NCI-H1048 (cell line): ENCODE measurements around the gene PRRT3.
"Not testable (repeated sequence)": the region's sequence is repeated elsewhere in the genome, so short reads cannot be mapped to it uniquely, and the experiment has no call there.

ENCODE experiments used
- DNase-seq: peaks from one replicate; lab custom pipeline; 2025; lab: John Stamatoyannopoulos, UW

Gene PRRT3

DNA sequence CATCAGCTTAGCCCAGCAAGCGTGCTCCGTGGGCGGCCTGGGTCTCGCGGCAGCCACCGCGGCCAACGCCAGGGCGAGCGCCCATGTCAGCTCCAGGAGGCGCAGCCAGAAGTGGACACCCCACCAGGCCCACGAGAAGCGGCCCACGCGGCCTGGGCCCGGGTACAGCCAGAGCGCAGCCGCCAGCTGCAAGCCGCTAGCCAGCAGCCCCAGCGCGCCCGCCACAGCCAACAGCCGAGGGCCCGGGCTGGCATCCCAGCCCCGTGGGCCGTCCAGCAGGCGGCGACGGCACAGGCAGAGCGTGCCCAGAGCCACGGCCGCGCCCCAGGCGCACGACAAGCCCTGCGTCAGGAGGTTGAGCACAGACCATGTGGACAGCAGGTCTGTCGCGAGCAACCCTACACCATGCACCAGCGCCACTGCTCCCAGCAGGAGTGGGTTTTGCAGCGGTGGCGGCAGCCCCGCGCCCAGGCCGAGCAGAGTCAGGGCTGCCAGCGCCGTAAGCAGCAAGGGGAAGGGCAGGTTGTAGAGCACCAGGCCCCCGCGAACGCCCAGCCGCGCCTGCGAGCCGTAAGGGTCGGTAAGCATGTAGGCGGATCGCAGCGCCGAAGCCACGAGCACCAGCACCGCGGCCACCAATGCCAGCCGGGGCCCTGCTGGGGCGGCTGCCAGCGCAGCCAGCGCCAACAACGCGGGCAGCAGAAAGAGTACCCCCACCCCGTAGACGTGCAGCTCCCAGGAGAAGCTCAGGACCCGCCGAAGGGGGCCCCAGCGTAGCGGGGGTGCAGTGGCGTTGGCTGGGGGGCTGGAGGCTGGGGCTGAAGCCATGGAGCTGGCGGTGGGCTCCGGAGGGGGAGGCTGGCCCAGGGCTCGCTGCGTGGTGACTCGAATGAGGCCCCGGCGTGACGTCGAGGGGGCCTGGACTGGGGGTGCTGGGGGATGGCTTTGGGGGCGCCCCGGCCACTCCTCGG lies 4.9 kb downstream of the PRRT3 start:
- no peak for DNase-seq

DNA sequence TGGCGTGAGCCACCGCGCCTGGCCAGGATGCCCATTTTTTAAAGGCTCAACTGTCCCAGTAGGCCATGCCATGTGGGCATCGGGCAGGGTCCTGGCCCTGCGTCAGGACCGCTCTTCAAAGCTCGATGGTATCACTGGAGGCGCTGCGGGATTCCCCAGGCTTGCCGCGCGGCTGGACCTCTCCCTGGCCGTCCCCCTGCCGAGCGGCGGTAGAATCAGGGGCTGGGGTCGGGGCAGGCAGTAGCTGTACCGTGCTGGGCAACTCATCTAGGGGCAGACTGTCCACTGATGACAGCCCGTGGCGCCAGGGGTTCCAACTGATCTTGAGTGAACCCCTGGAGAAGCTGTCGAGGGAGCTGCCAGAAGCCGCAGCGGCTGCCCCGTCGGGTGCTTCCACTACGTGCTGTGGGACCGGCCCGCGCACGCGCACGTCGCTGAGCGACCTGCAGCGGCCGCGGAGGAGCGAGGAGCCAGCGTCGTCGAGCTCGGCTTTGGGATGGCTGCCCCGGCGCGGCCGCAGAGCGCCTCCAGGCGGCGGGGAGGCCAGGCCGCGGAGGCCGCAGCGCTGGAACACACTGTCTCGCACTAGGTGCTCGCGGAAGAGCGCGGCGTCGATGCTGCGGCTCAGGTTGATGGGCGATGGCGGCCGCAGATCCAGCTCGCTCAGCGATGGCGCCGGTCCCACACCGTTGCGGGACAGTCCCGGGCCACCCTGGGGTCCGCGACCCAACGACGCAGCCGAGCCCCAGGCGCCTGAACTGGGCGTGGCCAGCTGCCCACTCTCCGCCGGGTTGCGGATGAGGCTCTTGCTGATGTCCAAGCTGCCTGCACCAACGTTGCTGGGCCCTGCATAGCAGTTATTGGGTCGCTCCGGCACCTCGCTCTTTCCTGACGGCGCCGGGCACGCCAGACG lies 5.8 kb downstream of the PRRT3 start:
- DNase-seq: peak; percentile 77

DNA sequence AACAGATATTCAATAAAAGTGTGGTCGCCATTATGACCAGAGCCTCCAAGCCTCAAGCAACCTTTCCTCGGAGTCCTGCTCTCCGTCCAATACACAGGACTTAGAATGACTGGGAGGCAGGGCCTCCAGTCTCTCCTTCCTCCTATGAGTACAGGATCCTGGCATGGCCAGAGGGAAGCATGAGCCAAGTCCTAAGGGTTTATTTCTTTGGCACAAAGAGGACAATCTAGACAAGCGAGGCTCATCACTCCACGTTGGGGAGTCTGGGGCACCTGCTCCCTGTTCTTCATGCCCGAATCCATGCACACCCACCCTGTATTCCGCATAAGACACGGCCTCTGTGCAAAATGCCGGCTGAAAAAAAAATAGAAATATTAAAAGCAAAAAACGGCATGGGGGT lies 6.8 kb downstream of the PRRT3 start:
- DNase-seq: no peak

DNA sequence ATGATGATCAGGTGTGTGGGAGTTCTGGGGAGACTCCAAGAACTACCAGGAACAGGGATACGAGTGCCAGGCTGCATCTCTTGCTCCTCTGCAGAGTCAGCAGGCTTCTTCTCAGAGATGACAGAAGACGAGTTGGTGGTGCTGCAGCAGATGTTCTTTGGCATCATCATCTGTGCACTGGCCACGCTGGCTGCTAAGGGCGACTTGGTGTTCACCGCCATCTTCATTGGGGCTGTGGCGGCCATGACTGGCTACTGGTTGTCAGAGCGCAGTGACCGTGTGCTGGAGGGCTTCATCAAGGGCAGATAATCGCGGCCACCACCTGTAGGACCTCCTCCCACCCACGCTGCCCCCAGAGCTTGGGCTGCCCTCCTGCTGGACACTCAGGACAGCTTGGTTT lies 7.9 kb downstream of the PRRT3 start:
- DNase-seq: no peak

DNA sequence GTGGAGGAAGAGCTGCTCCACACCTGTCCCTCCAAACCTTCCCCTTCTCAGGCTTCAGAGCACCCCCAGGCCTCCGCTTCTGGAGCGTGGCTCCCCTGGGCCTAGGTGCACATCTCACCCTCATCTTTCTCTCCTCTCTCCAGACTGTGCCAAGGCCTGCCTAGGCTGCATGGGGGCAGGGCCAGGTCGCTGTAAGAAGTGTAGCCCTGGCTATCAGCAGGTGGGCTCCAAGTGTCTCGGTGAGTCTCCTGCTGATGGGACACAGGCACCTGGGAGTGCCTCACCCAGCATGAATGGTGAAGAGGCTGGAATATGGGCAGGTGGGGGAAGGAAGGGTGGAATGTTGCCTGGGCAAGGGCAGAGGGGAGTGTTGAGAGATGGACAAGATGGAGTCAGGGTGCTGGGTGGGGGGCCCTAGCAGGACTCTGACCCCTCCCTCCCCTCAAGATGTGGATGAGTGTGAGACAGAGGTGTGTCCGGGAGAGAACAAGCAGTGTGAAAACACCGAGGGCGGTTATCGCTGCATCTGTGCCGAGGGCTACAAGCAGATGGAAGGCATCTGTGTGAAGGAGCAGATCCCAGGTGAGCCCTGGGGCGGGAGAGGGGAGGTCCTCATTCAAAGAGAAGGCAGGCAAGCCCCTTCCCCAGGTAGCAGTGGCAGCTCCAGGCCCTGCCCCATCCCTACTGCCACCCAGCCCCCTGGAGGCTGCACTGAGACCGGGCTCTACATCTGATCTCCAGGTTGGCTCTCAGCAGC lies 9.1 kb downstream of the PRRT3 start:
- no peak for DNase-seq

DNA sequence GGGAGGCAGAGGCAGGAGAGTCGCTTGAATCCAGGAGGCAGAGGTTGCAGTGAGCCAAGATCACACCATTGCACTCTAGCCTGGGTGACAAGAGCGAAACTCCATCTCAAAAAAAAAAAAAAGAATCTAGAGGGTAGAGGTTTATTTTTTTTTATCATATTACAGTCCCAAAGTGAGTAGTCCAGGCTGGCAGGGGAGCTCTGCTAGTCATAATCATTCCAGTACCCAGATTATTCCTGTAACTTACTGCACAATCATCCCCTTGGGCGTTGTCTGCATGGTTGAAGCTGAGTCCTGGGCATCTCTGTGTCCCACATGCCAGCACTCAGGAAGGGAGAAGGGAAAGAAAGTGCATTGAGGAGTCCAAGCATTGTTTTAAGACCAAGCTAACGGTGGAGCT lies 10.0 kb downstream of the PRRT3 start:
- no peak for DNase-seq

DNA sequence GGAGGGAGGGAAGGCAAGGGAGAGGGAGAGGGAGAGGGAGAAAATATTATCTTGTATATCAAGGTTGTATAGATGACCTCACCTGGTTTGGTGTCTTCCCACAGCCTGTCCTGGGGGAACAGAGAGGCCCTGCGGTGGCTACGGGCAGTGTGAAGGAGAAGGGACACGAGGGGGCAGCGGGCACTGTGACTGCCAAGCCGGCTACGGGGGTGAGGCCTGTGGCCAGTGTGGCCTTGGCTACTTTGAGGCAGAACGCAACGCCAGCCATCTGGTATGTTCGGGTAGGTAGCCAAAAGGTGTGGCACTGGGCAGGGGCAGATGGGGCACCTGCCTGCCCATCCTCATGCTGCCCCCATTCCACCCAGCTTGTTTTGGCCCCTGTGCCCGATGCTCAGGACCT lies 11.5 kb downstream of the PRRT3 start:
- no peak for DNase-seq

DNA sequence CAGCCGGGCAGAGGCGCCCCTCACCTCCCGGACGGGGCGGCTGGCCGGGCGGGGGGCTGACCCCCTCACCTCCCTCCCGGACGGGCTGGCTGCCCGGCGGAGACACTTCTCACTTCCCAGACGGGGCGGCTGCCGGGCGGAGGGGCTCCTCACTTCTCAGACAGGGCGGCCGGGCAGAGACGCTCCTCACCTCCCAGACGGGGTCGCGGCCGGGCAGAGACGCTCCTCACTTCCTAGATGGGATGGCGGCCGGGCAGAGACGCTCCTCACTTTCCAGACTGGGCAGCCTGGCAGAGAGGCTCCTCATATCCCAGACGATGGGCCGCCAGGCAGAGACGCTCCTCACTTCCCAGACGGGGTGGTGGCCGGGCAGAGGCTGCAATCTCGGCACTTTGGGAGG lies 12.3 kb downstream of the PRRT3 start:
- DNase-seq: not testable (repeated sequence)

DNA sequence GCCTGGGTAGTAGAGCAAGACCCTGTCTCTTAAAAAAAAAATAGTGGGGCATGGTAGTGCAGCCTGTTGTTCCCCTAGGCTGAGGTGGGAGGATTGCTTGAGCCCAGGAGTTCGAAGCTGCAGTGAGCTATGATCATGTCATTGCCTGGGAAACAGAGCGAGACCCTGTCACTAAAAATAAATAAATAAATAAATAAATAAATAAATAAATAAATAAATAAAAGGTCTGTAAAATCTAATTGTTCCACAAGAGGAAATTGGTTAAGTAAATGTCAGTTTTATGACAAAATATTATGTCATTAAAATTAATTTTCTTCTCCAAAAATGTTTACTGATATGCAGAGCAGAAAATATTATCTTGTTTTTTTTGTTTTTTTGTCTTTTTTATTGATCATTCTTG lies 13.2 kb downstream of the PRRT3 start:
- no peak for DNase-seq

DNA sequence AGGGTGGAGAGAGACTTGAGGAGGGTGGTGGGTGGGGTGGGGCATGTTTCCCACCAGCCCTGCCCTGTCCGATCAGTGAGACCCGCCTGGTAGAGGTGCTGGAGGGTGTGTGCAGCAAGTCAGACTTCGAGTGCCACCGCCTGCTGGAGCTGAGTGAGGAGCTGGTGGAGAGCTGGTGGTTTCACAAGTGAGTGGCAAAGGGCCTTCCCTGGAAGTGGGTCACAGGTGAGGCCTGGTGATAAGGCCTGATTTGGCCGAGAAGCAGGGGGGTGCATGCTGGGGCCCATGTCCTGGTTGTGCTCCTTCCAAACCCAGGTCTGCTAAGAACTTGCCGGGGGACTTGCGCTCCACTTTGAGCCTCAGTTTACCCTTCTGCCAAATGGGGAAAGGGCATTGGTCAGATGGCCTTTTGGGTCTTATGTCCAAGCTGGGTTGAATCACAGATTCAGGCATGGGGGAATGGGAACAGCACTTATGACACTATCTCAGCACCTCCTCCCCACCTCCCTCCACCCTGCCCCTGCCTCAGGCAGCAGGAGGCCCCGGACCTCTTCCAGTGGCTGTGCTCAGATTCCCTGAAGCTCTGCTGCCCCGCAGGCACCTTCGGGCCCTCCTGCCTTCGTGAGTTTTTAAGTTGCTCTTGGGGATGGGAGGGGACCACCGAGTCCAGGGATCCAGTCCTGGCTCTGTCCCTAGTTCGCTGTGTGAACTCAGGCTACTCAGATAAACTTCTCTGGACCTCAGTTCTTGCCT lies 14.5 kb downstream of the PRRT3 start:
- DNase-seq: no peak

DNA sequence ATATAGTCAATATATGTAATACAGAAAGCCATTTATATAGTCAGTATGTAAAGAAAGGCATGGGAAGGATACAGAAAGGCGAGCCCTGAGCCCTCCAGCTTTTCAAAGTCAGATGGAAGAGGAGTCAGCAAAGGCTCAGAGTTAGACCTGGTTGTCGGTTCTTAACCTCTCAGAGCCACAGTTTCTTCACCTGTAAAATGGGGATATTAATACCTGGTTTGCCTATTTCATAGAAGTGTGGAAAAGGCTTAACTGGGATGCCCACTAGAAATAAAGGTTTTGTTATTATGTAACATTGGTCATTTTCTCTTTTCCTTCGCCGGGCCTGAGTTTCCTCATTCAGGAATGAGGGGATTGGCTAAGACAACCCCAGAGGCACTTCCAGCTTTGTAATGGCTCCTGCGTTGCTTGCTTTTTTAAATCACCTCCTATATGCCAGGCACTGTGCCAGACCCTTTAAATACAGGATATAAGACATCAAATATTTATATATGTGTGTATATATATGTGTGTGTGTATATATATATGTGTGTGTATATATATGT lies 16.2 kb downstream of the PRRT3 start:
- no peak for DNase-seq

DNA sequence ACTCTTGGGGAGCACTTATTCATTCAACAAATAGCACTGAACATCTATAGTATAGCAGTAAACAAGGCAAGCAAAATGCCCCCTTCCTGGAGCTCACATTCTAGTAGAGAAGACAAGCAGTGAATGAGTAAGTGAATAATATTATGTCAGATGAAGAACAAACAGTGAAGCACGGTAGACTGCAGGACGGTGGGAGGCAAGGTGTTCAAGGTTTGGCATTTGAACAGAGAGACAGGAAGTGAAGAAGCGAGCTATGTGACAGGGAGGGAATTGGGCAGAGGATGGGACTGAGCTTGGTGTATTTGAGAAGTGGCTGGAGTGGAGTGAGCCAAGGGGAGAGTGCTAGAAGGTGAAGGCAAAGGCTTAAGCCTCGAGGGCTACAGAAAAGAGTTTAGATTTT lies 17.2 kb downstream of the PRRT3 start:
- DNase-seq: no peak

DNA sequence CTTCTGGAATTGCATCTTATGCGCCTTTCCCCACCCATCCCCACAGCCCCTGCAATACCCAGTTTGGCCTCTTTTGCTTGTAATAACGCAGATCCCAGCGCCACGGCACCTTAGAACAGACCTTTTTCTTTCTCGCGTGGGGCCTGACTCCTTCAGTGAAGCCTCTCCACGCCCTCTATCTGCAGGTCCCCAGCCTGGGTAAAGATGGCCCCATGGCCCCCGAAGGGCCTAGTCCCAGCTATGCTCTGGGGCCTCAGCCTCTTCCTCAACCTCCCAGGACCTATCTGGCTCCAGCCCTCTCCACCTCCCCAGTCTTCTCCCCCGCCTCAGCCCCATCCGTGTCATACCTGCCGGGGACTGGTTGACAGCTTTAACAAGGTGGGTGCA lies 18.0 kb downstream of the PRRT3 start:
- DNase-seq: no peak

DNA sequence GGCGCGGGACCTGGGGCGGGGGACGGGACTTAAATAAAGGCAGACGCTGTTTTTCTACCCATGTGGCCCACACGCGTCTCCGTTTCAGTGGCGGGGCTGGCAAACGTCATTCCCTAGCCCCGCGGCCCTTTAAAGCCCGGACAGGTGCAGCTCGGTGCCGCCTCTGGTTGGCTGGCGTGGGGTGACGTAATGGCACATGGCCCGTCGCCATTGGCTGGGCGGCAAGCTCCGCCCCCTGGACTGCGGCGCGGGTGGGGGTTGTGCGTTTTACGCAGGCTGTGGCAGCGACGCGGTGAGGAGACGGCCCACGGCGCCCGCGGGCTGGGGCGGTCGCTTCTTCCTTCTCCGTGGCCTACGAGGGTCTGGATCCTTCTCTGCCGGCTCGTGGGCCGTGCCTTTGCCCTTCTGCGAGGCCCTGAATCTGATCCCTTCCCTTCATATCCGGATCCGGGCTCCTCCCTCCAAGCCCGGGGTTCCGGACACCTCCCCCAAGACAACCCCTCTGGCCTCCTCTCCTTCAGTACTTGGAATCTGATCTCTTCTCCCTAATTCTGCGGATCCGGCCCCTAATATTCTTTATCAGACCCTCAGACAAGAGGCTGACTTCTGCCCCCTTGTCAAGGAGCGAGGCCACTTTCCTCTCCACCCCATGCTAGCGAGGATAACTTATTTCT lies 18.5 kb downstream of the PRRT3 start, which contains the start of gene CRELD1:
CRELD1 (plus strand) TSS at position 274 of the 674 bp plus-strand sequence. CDS start 605 bp downstream, outside the sequence.
- peak; percentile 93 for DNase-seq

DNA sequence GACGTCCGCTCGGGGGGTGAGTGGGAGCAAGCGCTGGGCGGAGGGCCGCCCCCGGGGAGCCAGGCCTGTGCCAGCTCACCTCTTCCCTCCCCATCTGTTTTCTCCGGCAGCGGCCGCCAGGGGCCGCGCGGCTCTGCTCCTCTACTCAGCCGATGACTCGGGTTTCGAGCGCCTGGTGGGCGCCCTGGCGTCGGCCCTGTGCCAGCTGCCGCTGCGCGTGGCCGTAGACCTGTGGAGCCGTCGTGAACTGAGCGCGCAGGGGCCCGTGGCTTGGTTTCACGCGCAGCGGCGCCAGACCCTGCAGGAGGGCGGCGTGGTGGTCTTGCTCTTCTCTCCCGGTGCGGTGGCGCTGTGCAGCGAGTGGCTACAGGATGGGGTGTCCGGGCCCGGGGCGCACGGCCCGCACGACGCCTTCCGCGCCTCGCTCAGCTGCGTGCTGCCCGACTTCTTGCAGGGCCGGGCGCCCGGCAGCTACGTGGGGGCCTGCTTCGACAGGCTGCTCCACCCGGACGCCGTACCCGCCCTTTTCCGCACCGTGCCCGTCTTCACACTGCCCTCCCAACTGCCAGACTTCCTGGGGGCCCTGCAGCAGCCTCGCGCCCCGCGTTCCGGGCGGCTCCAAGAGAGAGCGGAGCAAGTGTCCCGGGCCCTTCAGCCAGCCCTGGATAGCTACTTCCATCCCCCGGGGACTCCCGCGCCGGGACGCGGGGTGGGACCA lies 19.2 kb downstream of the PRRT3 start:
- peak; percentile 63 for DNase-seq

DNA sequence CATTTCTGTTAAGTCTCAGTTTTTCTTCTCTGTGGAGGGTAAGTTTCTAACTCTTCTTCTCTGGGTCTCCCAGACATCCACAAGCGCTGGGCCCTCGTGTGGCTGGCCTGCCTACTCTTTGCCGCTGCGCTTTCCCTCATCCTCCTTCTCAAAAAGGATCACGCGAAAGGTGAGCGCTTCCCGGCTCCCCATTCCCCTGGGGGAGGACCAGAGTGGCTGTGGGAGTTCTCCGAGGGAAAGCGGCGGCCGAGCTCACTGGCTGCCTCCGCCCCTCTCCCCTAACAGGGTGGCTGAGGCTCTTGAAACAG lies 19.7 kb downstream of the PRRT3 start:
- DNase-seq: no peak

DNA sequence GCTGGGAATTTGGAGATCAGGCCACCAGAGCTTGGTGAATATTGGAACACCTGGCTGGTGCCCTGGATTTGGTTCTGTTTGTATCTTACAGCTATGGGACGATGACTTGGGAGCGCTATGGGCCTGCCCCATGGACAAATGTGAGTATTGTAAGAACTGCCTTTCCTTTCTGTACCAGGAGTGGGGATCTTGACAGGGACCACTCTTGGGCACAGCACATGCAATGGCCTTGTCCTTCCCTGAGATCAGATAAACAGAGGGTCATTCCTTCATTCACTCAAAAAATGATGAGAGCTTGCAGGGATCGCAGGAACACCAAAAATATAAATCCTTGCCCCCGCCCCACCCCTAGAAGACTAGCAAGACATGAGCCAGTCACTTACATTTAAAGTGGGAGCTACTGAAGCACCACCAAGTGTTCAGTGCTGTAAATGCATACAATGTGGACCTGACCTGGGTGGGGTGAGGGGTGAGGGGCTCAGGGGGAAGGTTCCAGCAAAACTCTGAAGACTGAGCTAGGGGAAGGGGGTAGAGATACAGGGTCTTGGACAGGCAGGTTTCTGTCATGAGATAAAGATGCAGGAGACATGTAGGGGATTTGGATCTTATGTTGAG lies 21.3 kb downstream of the PRRT3 start:
- DNase-seq: no peak

DNA sequence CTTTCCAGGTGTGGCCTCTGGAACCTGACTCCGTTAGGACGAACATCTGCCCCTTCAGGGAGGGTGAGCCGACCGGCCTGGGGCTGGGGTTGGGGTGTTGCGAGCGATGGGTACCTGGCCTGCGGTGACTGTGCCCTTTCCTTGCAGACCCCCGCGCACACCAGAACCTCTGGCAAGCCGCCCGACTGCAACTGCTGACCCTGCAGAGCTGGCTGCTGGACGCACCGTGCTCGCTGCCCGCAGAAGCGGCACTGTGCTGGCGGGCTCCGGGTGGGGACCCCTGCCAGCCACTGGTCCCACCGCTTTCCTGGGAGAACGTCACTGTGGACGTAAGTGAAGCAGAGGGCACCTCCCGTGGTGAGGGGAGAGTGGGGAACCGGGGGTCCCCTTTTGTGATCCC lies 24.1 kb downstream of the PRRT3 start:
- DNase-seq: no peak

DNA sequence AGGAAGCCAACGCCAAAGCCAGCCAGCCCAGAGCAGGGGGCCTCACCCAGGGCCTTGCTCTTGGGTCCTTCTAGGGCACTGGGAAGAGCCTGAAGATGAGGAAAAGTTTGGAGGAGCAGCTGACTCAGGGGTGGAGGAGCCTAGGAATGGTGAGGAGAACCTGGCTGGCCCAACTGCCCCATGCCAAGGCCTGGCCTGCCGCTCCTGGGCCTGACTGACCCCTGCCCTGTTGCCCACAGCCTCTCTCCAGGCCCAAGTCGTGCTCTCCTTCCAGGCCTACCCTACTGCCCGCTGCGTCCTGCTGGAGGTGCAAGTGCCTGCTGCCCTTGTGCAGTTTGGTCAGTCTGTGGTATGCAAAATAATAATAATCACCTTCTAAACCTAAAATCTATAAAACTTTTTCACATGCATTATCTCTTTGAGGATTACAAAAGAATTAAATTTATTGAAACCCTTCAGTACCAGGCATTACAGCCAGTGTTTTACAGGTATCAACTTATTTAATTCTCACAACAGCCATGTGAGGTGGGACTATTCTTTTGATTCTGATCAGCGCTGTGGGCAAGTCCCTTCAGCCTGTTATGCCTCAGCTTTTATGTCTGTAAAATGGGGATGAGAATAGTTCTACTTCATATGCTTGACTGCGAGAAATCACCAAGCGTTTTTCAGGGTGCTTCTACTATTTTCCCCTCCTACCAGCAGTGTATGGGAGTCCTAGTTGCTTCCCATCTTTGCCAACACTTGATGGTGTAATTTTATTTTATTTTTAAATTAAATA lies 33.8 kb downstream of the PRRT3 start:
- no peak for DNase-seq
